NCI-H2107 treated with DMSO at 0.1 percent for 48 hours (cell line): Measurements from ENCODE around the gene CFL1.
"Not testable (repeated sequence)": the region's sequence is repeated elsewhere in the genome, so short reads cannot be mapped to it uniquely, and the experiment has no call there.

ENCODE experiments used
- DNase-seq: peaks from one replicate; lab custom pipeline; 2025; ENCODE audit not compliant: unreplicated experiment; lab: John Stamatoyannopoulos, UW

Gene CFL1

DNA sequence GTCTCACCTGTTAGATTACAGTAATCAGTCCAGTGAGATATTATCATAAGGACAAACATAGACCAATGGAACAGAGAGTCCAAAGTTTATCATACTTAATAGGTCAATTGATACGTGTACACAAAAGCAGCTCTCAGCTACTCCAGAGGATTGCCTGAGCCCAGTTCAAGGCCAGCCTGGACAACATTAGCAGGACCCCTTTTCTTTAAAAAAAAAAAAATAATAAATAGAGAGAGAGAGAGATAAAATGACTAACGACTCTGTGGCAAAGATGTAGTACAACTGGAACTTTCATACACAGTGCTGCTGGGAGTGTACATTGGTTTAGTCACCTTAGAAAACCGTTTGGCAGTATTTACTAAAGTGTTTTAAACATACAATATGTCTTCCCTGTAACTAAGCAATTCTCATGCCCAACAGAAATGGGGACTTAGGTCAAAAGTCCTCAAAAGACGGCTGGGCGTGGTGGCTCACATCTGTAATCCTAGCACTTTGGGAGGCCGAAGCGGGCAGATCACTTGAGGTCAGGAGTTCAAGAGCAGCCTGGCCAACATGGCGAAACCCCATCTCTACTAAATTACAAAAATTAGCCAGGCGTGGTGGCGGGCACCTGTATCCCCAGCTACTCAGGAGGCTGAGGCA is 13.6 kb downstream of the CFL1 start:
- DNase-seq: no peak

DNA sequence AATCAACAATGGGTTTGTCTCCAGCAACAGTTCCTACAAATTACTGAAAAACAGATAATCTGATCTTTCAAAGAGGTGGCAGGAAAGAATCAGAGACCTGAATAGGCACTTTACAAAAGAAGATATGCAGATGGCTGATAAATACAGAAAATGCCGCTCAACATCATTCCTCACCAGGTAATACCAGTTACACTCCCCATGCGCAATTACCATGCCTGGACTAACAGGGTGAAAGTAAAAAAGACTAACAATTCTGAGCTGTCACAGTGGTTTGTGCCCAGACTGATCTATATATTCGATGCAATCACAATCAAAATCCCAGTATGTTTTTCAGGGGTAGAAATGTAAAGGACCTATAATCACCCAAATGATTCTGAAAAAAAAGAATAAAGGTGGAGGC is 14.2 kb downstream of the CFL1 start:
- no peak for DNase-seq

DNA sequence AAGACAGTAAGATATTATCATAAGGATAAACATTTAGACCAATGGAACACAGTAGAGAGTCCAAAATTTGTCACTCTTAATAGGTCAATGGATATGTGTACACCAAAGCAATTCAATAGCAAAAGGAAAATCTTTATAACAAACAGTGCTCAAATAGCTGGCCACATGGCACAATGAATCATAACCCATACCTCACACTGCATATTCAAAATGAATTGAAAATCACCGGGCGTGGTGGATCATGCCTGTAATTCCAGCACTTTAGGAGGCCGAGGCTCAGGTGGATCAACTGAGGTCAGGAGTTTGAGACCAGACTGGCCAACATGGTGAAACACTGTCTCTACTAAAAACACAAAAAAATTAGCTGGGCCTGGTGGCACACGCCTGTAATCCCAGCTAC is 15.8 kb downstream of the CFL1 start:
- DNase-seq: no peak

- no peak for DNase-seq
These were observed 23.8 kb downstream of the CFL1 start for GRCh38 chr11:65834202-65834601.

DNA sequence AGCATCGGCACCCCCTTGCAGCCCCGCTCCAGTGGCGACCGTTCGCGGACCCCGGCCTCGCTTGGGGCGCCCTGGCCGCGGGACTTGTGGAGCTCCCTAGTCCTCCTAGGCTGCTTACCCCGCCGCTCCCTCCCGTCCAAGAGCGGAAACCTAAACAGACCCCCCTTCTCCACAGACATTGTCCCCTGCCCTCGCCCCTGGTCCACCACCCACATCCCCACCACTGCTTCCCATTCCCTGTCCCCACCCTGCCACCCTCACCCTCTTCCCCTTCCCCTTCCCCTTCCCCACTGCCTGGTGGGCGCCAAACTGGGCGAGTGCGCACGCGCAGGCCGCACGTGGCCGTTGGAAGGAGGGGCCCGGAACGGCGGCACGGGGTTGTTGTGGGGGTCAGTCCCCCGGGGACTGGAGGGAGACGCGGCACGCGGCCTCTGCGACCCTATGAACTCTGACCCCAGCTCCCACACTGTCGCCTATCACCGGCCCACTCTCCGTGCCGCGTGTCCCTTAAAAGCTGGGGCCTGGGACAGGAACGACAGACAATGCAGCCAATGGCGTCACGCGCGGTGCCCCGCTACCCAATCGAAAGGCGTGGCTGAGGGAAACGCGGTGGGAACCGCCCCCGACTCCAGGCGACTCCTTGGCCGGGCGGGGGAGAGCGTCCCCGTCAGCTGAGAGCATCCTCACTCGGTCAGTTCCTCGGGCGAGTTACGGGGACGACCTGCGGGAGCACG is 24.5 kb downstream of the CFL1 start, which contains the start of gene SNX32:
Gene SNX32 (plus strand): TSS at position 667 of the 734 bp plus-strand sequence. CDS start 103 bp downstream, outside the sequence.
- peak; percentile 54 for DNase-seq

DNA sequence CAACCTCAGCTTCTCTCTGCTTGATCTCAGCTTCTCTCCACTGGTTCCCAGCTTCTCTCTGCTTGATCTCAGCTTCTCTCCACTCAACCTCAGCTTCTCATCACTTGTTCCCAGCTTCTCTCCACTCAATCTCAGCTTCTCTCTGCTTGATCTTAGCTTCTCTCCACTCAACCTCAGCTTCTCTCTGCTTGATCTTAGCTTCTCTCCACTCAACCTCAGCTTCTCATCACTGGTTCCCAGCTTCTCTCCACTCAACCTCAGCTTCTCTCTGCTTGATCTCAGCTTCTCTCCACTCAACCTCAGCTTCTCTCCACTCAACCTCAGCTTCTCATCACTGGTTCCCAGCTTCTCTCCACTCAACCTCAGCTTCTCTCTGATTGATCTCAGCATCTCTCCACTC is 25.7 kb downstream of the CFL1 start:
- DNase-seq: not testable (repeated sequence)

GRCh38 chr11:65829459-65829858 is 28.5 kb downstream of the CFL1 start:
- DNase-seq: no peak

DNA sequence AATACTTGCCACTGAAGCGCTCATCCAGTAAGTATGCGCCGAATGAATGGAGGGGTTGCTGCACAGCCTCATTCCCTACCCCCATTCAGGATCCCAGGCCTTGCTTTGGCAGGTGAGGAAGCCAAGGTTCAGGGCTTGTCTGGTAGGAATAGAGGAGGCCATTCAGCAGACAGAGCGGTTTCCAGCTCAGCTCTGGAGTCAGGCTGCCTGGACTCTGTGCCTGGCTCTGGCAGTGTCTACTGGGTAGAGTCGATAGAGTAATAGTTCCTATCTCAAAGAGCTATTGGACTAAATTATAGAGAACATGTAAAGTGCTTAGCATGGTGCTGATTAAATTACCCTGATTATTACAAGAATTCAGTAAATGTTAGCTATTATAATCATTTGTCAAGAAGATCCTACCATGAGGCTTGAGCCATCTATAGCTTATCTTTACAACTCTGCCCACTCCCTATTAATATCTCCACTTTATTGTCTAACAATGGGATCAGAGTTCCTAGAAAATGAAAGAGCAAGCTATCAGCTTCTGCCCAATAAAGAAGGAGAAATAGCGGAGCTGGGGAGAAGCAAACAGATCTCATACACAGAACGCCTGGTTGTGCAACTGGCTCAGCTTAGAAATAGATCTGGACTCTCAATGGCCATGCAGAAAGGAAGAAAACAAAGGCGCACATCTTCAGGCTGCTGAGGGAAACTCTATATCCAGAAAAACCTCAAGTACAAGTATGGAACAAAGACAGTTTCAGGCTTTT is 30.8 kb downstream of the CFL1 start:
- no peak for DNase-seq

GRCh38 chr11:65822776-65823528 is 35.0 kb downstream of the CFL1 start:
- DNase-seq: no peak

DNA sequence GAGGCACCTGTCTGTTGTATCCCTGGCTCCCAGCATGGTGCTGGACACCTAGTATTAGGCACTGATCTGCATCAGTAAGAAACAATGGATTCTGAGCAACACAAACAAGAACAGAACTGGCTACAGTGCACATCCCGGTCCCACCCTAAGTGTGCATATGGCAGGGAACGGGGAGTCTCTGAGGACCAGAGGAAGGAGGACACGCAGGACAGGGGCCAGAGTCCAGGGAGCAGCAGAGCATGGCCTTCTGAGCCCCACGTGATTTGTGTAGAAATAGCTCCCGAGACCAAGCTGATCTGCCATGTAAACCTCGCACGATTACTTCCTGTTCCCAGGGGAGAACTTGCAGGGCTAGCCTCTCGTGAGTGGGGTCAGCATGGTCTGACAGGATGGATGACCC is 36.9 kb downstream of the CFL1 start:
- DNase-seq: no peak

DNA sequence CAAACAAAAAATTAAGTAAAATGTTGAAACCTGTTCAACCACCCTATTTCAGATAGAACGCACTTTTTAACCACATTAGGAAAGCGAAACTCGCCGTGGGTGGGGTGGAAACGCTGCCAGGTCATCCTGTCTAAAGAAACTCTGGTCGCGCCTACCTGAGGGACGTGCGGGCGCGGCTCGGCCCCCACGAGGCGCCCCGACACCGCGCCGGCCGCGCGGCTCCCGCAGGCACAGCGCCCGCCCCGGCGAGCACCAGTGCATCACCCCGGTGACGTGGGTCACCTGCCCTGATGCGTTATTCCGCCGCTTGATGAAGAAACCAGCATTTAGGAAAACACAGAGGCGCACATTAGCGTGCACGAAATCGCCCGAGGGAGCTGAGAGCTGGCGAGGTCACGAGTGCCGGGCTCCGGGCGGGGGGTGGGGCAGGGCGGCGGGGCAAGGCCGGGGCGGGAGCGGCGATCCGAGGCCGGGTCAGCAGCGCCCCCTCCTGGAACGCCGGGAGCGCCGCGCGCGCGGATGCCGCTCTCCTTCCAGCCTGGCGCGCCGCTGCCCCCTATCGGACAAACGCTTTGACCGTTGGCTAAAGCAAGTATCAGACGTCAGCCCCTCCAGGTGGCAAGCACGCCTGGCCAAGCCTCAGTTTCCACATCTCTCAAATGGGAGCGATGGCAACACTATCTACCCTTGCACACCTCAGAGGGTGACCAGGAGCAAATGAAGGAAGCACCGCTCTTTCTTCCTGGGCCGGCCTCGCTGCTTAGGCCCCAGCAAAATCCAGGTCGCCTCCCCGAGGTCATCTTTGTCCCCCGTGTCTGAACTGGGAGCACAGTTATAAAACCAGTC is 39.9 kb downstream of the CFL1 start:
- peak; percentile 49 for DNase-seq

- DNase-seq: no peak
These were observed 40.6 kb downstream of the CFL1 start for GRCh38 chr11:65817312-65817834.

DNA sequence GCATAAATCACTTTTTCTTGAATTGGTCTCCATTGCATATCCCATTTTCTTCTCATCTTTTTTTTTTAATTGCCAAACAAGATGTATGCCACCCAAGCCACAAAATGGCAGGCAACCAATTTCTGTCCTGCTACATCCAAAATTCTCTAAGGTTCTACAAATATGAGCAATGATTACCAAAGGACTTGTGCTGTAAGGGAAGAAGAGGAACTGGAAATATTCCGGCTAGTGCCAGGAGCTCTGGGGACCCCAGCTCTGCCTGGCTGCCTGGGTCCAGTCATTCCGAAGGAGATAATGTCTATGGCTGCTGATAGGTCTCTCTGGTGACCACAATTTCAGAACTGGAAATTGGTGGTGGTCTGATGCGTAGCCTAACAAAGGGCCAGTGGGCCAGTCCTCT is 41.3 kb downstream of the CFL1 start:
- no peak for DNase-seq

GRCh38 chr11:65814986-65815565 is 42.9 kb downstream of the CFL1 start:
- DNase-seq: no peak

DNA sequence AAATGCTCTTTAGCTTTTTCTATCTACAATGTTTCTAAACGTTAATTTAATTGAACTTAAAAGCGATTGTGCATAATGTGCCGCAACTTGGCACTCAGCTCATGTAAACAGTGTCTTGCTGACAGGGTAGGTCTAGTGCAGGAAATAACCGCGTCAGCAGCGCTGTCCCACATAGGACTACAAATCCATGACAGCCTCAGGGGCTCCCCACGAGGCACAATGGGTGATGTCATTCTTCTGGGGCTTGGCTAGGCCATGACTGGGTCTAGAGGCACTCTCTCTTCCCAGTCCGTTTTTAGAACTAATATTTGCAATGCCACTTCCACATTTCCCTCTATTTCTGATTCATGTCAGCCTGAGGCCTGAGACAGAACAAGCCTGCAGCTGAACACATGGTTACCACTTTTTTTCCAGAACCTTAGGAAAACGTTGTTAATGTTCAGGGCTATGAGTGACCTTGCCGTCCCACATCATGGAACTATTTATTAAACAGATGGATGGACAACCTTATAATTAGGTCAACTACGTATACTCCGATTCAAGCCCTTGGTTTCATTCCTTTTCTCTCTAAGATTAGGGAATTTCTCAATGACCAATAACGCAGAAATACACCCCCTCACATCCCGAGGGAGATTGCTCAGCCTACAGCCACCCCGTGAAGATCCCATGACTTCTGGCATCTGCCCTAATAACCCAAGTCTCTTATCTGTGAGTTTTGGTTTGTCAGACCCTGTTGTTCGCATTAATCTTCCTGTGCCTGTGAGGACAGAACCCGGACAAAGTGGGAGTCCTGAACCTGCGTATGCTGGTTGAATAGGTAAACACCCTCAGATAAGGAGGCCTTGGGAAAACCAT is 43.6 kb downstream of the CFL1 start:
- no peak for DNase-seq

GRCh38 chr11:65811764-65812475 is 46.1 kb downstream of the CFL1 start:
- no peak for DNase-seq

DNA sequence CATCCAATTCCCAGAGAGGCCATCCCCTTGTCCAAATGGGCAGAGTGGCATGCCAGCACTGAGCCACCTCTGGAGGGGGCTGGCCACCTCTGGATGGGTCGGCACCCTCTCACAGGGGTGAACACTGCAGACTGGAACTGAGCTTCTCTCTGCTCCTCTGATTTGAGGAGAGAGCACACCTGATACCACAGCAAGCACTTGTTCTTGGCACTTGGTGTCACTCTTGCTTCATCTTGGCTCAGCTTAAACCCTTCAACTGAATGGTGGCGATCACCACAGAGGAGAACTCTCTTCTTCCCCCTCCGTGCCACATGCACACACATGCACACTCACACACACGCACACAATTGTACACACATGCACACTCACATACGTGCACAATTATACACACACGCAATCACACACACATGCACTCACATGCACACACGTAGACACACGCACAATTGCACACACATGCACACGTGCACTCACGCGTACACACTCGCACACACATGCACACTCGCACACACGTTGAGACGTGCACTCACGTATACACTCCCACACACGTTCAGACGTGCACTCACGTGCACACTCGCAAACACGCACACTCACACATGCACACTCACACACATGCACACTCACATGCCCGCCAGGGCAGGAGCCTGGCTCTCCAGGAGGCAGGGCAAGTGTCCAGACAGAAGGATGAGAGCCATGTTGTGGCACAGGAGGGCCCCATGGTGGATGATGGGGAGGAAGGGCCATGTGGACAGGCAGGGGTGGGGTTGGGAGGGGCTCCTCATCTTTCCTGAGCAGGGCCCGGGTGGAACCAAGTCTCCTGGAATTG is 47.7 kb downstream of the CFL1 start:
- no peak for DNase-seq
